ENCODE results near the gene GAS6. TPM values are rescaled to one million over a fixed set of nuclear protein-coding genes. Genes with fewer than 3 reads are reported as not detected.
"Not testable (repeated sequence)": the region's sequence is repeated elsewhere in the genome, so short reads cannot be mapped to it uniquely, and the experiment has no call there.

The GAS6 gene
- total RNA-seq, 1 donor = 33.3 TPM

DNA sequence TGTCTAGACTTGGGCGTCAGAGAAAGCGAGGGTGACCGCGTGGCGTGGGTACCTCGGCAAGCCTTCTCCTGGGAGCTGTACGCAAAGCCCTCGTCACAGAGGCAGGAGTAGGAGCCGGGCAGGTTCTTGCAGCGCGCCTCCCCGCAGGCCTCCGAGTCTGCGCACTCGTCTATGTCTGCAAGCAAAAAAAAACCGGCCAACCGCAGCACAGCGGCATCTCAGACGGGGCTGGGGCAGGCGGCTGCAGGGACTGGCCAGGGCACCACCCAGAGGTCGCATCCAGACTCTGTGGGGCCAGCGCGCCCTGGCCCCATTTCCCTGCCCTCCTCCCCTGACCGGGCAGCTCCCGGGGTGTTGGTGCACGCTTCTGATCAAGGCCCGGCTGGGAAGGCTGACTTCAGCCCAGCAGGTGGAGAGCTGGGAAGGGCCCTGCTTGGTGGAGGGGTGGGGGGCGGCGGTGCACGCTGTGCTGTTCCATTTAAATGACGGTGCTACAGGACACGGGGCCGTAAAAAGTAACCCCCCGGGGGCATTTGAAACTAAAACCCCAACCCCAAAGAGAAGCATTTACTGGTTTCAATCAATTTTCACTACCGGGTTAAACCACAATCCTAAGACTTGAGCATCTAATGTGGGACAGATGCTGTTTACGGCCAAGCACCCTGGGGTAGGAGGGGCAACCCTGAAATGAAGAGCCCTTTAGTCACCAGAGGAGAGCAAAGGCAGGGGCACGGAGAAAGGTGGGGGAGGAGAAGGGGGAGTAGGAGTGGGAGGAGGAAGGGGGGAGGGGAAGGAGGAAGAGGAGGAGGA lies 28.2 kb downstream of the GAS6 start:
- peak; percentile 62 for DNase-seq (ENCODE audit: low read depth)
- TF ChIP-seq, protein P1, sequence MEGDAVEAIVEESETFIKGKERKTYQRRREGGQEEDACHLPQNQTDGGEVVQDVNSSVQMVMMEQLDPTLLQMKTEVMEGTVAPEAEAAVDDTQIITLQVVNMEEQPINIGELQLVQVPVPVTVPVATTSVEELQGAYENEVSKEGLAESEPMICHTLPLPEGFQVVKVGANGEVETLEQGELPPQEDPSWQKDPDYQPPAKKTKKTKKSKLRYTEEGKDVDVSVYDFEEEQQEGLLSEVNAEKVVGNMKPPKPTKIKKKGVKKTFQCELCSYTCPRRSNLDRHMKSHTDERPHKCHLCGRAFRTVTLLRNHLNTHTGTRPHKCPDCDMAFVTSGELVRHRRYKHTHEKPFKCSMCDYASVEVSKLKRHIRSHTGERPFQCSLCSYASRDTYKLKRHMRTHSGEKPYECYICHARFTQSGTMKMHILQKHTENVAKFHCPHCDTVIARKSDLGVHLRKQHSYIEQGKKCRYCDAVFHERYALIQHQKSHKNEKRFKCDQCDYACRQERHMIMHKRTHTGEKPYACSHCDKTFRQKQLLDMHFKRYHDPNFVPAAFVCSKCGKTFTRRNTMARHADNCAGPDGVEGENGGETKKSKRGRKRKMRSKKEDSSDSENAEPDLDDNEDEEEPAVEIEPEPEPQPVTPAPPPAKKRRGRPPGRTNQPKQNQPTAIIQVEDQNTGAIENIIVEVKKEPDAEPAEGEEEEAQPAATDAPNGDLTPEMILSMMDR (IDR thresholded peaks at IDR 0.05; ENCODE audit: insufficient read depth, low read length) = no peak
- H3K4me3 ChIP-seq (ENCODE audit: low read depth, low read length) = no peak overlapping the region

DNA sequence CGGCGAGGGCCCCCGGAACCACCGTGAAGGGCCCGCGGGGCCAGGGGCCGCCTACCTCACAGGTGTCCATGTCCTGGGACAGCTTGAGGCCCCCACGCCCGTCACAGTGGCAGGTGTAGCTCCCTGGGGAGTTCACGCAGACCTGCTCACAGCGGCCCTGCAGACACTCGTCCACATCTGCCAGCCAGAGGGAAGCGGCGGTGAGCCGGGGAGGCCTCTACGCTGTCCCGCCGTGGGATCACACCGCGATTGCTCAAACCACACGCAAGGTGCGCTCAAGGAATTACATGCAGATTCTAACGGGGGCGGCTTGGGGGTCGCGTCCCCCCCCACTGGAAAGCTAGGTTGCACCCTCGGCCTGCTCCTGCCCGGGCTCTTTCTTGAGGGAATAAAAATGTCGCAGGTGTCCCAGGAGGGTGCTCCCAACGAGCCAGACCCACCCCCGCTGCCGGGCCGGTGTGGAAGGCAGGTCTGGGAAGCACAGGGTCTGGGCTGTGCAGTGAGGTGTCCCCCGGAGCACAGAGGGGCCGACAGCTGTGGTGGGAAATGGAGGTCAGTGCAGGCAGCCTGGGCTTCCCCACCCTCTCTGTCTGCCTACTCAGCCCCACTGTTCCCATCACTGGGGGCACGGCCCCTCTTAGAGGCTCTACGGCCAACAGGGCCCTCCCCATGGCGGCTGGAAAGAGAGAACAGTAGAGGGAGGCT lies 29.2 kb downstream of the GAS6 start:
- TF ChIP-seq, protein P1 (IDR thresholded peaks at IDR 0.05; ENCODE audit: insufficient read depth, low read length) = no peak
- no peak overlapping the region for H3K4me3 ChIP-seq (ENCODE audit: low read depth, low read length)
- no peak for DNase-seq (ENCODE audit: low read depth)

DNA sequence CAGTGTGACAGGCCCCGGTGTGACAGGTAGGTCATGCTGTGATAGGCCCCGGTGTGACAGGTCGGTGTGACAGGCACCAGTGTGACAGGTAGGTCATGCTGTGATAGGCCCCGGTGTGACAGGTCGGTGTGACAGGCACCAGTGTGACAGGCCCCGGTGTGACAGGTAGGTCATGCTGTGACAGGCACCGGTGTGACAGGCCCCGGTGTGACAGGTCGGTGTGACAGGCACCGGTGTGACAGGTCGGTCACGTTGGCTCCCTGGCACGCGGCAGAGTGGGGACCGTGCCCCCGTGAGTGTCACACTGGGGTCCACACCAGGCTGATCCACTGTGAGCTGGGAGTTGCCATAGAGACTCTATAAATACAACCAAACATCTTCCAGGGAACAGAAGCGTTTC lies 29.9 kb downstream of the GAS6 start:
- not testable (repeated sequence) for DNase-seq (ENCODE audit: low read depth); H3K4me3 ChIP-seq (ENCODE audit: low read depth, low read length)

GRCh38 chr13:113833111-113833830 lies 30.6 kb downstream of the GAS6 start:
- TF ChIP-seq, protein P1 (IDR thresholded peaks at IDR 0.05; ENCODE audit: insufficient read depth, low read length) = no peak
- DNase-seq (ENCODE audit: low read depth) = no peak
- H3K4me3 ChIP-seq (ENCODE audit: low read depth, low read length) = no peak overlapping the region

DNA sequence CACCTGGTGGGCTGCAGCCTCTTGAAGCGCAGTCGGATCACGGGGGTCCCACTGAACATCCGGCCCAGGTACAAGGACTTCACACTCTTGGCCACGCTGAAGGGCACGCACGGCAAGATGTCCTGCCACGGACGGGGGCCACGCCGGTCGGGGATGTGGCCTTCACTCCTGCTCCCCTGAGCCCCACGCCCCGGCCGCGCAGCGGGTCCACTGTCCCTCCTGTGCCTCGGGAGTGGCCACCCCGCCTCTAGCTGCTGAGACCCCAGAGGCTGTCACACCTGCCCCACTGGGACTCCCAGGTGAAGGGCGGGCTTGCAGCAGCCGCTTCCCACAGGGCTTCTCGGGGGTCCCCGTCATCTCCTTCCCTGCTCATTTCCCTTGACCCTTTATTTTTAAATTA lies 31.2 kb downstream of the GAS6 start:
- no peak overlapping the region for H3K4me3 ChIP-seq (ENCODE audit: low read depth, low read length)
- no peak for DNase-seq (ENCODE audit: low read depth)
- TF ChIP-seq, protein P1 (IDR thresholded peaks at IDR 0.05; ENCODE audit: insufficient read depth, low read length) = no peak

DNA sequence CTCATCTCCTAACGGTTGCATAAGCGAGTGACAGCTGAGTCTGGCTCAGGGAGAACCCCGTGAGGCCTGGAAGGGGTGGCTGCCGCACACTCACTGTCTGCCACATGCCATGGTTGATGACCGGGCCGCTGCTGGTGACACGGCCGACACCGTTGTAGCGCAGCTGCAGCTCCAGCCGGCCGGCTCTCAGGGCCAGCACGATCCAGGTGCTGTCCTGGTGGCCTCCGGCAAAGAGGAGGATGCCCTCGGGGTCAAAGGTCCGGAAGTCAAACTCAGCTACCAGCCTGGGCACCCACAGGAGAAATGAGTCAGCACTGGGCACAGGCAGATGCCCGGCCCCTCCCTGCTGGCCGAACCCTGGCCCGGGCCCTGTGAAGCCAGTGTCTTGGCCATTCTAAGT lies 31.7 kb downstream of the GAS6 start:
- no peak for DNase-seq (ENCODE audit: low read depth)
- TF ChIP-seq, protein P1 (IDR thresholded peaks at IDR 0.05; ENCODE audit: insufficient read depth, low read length) = no peak
- no peak overlapping the region for H3K4me3 ChIP-seq (ENCODE audit: low read depth, low read length)

- no peak overlapping the region for H3K4me3 ChIP-seq (ENCODE audit: low read depth, low read length)
- no peak for DNase-seq (ENCODE audit: low read depth)
- TF ChIP-seq, protein P1 (IDR thresholded peaks at IDR 0.05; ENCODE audit: insufficient read depth, low read length) = no peak
Measured at GRCh38 chr13:113831061-113831460, 32.8 kb downstream of the GAS6 start.

DNA sequence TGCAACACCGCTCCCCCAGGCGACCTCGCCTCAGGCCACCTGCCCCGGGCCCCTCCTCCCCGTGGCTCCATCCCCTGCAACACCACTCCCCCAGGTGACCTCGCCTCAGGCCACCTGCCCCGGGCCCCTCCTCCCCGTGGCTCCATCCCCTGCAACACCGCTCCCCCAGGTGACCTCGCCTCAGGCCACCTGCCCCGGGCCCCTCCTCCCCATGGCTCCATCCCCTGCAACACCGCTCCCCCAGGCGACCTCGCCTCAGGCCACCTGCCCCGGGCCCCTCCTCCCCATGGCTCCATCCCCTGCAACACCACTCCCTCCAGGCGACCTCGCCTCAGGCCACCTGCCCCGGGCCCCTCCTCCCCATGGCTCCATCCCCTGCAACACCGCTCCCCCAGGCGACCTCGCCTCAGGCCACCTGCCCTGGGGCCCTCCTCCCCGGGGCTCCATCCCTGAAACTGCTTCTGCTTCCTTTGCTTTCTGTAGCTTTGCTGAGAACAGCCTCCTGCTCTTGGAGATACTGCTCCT lies 33.4 kb downstream of the GAS6 start:
- not testable (repeated sequence) for DNase-seq (ENCODE audit: low read depth); H3K4me3 ChIP-seq (ENCODE audit: low read depth, low read length)
